ENCODE results near the gene GATAD2B.
"Not testable (repeated sequence)": the region's sequence is repeated elsewhere in the genome, so short reads cannot be mapped to it uniquely, and the experiment has no call there.

GATAD2B gene

GRCh38 chr1:153929981-153930948 lies 7.5 kb upstream of the GATAD2B start:
- DNase-seq (ENCODE audit: low read depth in 3 of 3): no peak

GRCh38 chr1:153929426-153929825 lies 6.7 kb upstream of the GATAD2B start:
- DNase-seq (ENCODE audit: low read depth in 3 of 3): no peak

DNA sequence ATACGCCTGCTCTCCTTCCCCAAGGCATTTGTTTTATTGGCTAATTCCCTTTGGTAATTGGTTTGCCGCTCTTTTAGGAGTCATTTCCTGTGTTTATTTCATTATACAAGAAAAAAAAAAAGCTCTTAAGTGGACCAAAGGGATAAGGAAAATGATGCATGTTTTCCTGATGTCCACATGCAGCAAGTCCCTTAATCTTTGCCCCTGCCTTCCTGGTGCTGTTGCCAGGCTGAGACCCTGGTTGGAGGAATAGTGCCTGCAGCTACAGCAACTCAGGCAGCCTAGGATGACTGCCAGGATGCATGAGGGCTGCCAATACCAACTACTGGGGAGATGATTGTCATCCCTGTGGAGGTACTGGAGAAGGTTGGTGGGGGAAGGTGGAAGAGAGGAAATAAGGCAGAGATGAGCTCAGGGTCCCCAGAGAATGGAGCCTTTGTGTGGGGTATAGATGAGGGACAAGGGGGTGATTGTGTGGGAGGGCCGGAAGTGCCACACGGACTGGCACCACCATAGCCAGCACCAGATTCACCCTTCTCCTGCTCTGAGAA lies 6.1 kb upstream of the GATAD2B start:
- no peak for DNase-seq (ENCODE audit: low read depth in 3 of 3)

DNA sequence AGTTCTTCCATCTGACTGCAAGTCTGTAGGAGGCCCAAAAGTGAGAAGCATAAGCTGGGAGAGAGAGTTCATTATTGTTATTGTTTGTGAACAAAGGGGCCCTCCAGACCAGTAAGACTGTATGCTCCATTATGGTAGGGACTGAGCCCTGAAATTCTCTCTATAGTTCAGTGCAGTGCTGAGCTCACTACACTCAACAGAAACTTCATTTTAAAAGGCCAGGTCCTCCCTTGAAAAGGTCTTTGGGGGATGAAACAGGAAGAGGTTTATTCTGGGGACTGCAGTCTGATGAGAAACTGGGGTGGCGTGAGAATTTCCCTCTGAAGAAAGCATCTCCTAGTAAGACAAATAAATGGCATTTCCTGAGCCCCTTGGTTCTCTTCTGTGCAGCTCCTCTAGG lies 5.5 kb upstream of the GATAD2B start:
- no peak for DNase-seq (ENCODE audit: low read depth in 3 of 3)

- DNase-seq (ENCODE audit: low read depth in 3 of 3): no peak
Measured at GRCh38 chr1:153926405-153926804, 3.6 kb upstream of the GATAD2B start.

GRCh38 chr1:153922076-153922971 lies 448 bp downstream of the GATAD2B start:
- peak in 2 of 3 experiments; percentile 36 to 71 for DNase-seq (ENCODE audit: low read depth in 3 of 3)

GRCh38 chr1:153921803-153922075 lies 1.0 kb downstream of the GATAD2B start:
- peak in 1 of 3 experiments; percentile 15 for DNase-seq (ENCODE audit: low read depth in 3 of 3)

GRCh38 chr1:153921080-153921802 lies 1.5 kb downstream of the GATAD2B start:
- no peak for DNase-seq (ENCODE audit: low read depth in 3 of 3)

GRCh38 chr1:153919876-153920852 lies 2.6 kb downstream of the GATAD2B start:
- DNase-seq (ENCODE audit: low read depth in 3 of 3): no peak

DNA sequence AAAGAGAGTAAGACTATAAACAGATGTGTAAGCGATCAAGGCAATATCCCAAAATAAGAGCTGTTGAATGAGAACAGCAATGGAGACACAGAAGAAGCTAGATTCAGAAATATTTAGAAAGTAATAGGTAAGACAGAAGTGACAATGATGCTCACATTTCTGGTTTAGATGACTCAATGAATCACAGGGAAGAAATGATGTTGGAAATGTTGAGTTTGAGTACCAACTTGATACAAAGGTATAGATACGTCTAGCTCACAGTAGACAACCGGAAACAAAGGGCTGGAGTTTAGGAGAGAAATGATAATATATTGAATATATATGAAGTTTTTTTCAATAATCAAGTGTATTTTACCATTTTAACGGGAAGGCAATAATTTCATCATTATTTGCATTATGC lies 6.5 kb downstream of the GATAD2B start:
- no peak for DNase-seq (ENCODE audit: low read depth in 3 of 3)

- DNase-seq (ENCODE audit: low read depth in 3 of 3): no peak
Measured at GRCh38 chr1:153912349-153912748, 10.4 kb downstream of the GATAD2B start.

DNA sequence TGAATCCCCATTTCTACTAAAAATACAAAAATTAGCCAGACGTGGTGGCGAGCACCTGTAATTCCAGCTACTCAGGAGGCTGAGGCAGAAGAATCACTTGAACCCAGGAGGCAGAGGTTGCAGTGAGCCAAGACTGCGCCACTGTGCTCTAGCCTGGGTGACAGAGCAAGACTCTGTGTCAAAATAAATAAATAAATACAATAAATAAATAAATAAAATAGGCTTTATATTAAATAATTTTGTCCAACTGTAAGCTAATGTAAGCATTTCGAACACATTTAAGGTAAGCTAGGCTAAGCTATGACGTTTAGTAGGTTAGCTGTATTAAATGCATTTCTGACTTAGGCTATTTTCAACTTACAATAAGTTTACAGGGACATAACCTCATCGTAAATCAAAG lies 12.2 kb downstream of the GATAD2B start:
- not testable (repeated sequence) for DNase-seq (ENCODE audit: low read depth in 3 of 3)

- DNase-seq (ENCODE audit: low read depth in 3 of 3): no peak
Measured at GRCh38 chr1:153908071-153908470, 14.7 kb downstream of the GATAD2B start.

GRCh38 chr1:153907134-153907533 lies 15.6 kb downstream of the GATAD2B start:
- no peak for DNase-seq (ENCODE audit: low read depth in 3 of 3)

DNA sequence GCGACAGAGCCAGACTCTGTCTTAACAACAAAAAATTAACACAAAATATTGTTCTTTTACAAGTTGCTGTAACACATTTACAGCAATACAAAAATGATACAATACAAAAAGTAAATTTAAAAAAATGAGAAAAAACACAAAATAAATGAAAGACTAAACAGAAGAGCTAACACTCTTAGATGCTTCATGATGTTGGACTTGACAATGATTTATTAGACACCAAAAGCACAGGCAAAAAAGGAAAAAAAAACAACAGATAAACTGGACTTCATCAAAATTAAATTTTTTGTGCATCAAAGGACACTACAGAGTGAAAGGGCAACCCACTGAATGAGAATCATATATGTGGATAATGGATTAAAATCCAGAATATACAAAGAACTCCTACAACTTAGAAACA lies 16.4 kb downstream of the GATAD2B start:
- DNase-seq (ENCODE audit: low read depth in 3 of 3): no peak

GRCh38 chr1:153905908-153906307 lies 16.9 kb downstream of the GATAD2B start:
- DNase-seq (ENCODE audit: low read depth in 3 of 3): not testable (repeated sequence)

DNA sequence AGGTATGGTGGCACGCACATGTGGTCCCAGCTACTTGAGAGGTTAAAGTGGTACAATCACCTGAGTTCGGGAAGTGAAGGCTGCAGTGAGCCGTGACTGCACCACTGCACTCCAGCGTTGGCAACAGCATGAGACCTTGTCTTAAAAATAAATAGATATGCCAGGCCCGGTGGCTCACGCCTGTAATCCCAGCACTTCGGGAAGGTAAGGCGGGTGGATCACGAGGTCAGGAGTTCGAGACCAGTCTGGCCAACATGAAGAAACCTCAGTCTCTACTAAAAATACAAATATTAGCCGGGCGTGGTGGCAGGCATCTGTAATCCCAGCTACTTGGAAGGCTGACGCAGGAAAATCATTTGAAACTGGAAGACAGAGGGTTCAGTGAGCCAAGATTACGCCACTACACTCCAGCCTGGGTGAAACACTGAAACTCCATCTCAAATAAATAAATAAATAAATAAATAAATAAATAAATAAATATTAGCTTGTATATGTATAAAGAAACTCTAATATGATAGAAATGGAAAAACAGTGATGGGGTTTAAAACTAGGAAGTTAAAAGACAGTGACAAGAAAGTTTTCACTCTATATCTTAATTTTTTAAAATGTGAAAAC lies 18.8 kb downstream of the GATAD2B start:
- DNase-seq (ENCODE audit: low read depth in 3 of 3): no peak

DNA sequence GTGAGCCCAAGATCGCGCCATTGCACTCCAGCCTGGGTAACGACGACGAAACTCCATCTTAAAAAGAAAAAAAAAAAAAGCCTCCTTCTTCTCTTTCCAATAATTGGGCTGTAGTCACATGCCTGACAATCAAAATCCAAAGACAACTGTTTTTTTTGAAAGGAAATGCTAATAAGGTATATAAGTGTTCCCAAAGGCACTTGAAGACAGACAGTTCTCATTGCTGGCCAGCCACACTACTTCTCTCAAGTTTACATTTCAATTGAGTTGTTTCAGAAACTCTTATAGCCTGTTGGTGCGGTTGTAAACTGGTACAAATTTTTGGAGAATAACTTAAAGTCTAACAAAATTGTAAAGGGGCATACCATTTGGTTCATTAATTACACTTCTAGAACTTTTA lies 23.3 kb downstream of the GATAD2B start:
- DNase-seq (ENCODE audit: low read depth in 3 of 3): no peak

DNA sequence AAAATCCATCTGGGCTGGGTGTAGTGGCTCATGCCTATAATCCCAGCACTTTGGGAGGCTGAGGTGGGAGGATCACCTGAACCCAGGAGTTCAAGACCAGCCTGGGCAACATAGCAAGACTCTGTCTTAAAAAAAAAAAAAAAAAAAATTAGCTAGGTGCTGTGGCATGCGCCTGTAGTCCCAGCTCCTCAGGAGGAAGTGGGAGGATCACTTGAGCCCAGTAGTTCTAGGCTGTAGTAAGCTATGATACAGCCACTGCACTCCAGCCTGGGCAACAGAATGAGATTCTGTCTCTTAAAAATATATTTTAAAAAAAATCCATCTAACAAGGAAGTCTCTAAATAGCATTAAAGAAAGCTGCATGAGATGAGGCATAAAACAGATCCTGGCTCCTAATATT lies 26.9 kb downstream of the GATAD2B start:
- not testable (repeated sequence) for DNase-seq (ENCODE audit: low read depth in 3 of 3)

GRCh38 chr1:153891042-153891441 lies 31.7 kb downstream of the GATAD2B start:
- DNase-seq (ENCODE audit: low read depth in 3 of 3): not testable (repeated sequence)

All from stimulated activated CD4-positive, alpha-beta T cell treated with anti-CD3 and anti-CD28 coated beads, TNF-alpha, amount 100 ng/mL, for 24 hours (primary cell).